H1 (cell line): ENCODE data around the gene SRGAP3. TPM values are rescaled to one million over a fixed set of nuclear protein-coding genes. Genes with fewer than 3 reads are reported as not detected.

Experiments used
- CTCF ChIA-PET: fragments of 300-600 bp; sonication (Branson Sonifier 250); formaldehyde crosslinking; loops from one replicate; lab custom pipeline; 2021; ENCODE audit not compliant: partially characterized antibody; lab: Charles Lee
- POLR2A ChIA-PET: fragments of 300-600 bp; sonication (Branson Sonifier 250); formaldehyde crosslinking; loops from one replicate; lab custom pipeline; 2021; ENCODE audit warnings: inconsistent platforms; ENCODE audit not compliant: partially characterized antibody; lab: Charles Lee
- DNase-seq, 2 experiments: peaks; one replicate each; pipeline versions ENCODE4 v3.0.0 to v3.0.0-alpha.2; 2010 to 2022; ENCODE audit warnings: low spot score in 2 of 2, low read depth in 1 of 2, mixed read lengths in 1 of 2
- FAIRE-seq: peaks from 2 replicates; lab custom pipeline; 2011; peaks lifted over from hg19 to GRCh38; lab: Jason Lieb, UNC
- H2AFZ ChIP-seq: 2 replicates; pipeline ENCODE4 v1.8.1; 2012; ENCODE audit warnings: low read length, inconsistent platforms
- H2AK5ac ChIP-seq: 2 replicates; pipeline ENCODE4 v1.6.1; 2013; ENCODE audit warnings: low read depth, low read length
- H2BK120ac ChIP-seq: replicated peaks from 2 replicates; pipeline ENCODE3; 2013; ENCODE audit warnings: low read depth, low read length, inconsistent platforms
- H2BK12ac ChIP-seq: 2 replicates; pipeline ENCODE4 v1.6.1; 2013; ENCODE audit warnings: low read depth, low read length
- H2BK15ac ChIP-seq: 2 replicates; pipeline ENCODE4 v1.6.1; 2013; ENCODE audit warnings: low read length
- H2BK20ac ChIP-seq: 2 replicates; pipeline ENCODE4 v1.6.1; 2013; ENCODE audit warnings: low read length
- H2BK5ac ChIP-seq: 2 replicates; pipeline ENCODE4 v1.6.1; 2013; ENCODE audit warnings: low read depth, low read length
- H3K14ac ChIP-seq: 2 replicates; pipeline ENCODE4 v1.6.1; 2013; ENCODE audit warnings: inconsistent platforms; ENCODE audit not compliant: insufficient read length
- H3K18ac ChIP-seq: 2 replicates; pipeline ENCODE4 v1.6.1; 2013; ENCODE audit warnings: low read length; ENCODE audit errors: extremely low read depth
- H3K23ac ChIP-seq: 2 replicates; pipeline ENCODE4 v1.6.1; 2013; ENCODE audit warnings: inconsistent platforms; ENCODE audit not compliant: insufficient read length
- H3K23me2 ChIP-seq: 2 replicates; pipeline ENCODE4 v1.6.1; 2013; ENCODE audit warnings: low read depth, low read length
- H3K27ac ChIP-seq: 2 replicates; pipeline ENCODE4 v1.6.1; 2011; ENCODE audit warnings: low read depth, low read length, inconsistent platforms
- H3K27me3 ChIP-seq, 4 experiments: replicated peaks in 1 of 4; 1 replicate in 1 of 4; 2 replicates in 3 of 4; pipeline versions ENCODE4 v1.6.1 to v1.8.1; 2011 to 2013; ENCODE audit warnings: low read length in 3 of 4, mild to moderate bottlenecking in 3 of 4, inconsistent platforms in 2 of 4, mixed read lengths in 2 of 4, moderate library complexity in 1 of 4; ENCODE audit not compliant: control insufficient read depth in 3 of 4, insufficient read depth in 3 of 4; ENCODE audit errors: extremely low read depth in 1 of 4
- H3K36me3 ChIP-seq, 4 experiments: 2 replicates each; pipeline versions ENCODE4 v1.6.1 to v1.8.1; 2011 to 2013; ENCODE audit warnings: mild to moderate bottlenecking in 4 of 4, low read length in 3 of 4, moderate library complexity in 2 of 4, control low read depth in 1 of 4, inconsistent platforms in 1 of 4; ENCODE audit not compliant: insufficient read depth in 4 of 4, control insufficient read depth in 2 of 4
- H3K4ac ChIP-seq: replicated peaks from 2 replicates; pipeline ENCODE3; 2013; ENCODE audit warnings: low read length, low read depth, mixed read lengths, inconsistent platforms; ENCODE audit not compliant: insufficient read length
- H3K4me1 ChIP-seq, 4 experiments: replicated peaks in 1 of 4; 1 replicate in 1 of 4; 2 replicates in 3 of 4; pipeline versions ENCODE4 v1.6.1 to v1.8.1; 2011 to 2013; ENCODE audit warnings: low read length in 3 of 4, inconsistent platforms in 2 of 4, mixed read lengths in 1 of 4; ENCODE audit not compliant: insufficient read depth in 4 of 4, control insufficient read depth in 3 of 4
- H3K4me2 ChIP-seq, 2 experiments: 2 replicates each; pipeline versions ENCODE4 v1.6.1 to v1.8.1; 2011 to 2013; ENCODE audit warnings: low read depth in 2 of 2, low read length in 2 of 2, control low read depth in 1 of 2, inconsistent platforms in 1 of 2, mild to moderate bottlenecking in 1 of 2; ENCODE audit not compliant: insufficient read depth in 1 of 2
- H3K4me3 ChIP-seq, 4 experiments: fragments of 200-600, 300-600 bp in 1 of 4; sonication (generic), shearing (Covaris generic), sonication (Bioruptor Twin) in 1 of 4; 2 replicates each; pipeline versions ENCODE4 v1.5.1 to v1.8.1; 2011 to 2016; ENCODE audit warnings: low read length in 4 of 4, low read depth in 3 of 4, control low read depth in 2 of 4, inconsistent platforms in 2 of 4, mild to moderate bottlenecking in 2 of 4, mixed read lengths in 1 of 4, moderate library complexity in 1 of 4; ENCODE audit not compliant: insufficient read depth in 2 of 4; ENCODE audit errors: extremely low read depth in 1 of 4
- H3K56ac ChIP-seq: replicated peaks from 2 replicates; pipeline ENCODE3; 2013; ENCODE audit warnings: low read depth, mild to moderate bottlenecking, mixed read lengths, low read length, inconsistent platforms; ENCODE audit not compliant: insufficient read length
- H3K79me1 ChIP-seq: 2 replicates; pipeline ENCODE4 v1.6.1; 2013; ENCODE audit warnings: low read depth, low read length, control low read depth
- H3K79me2 ChIP-seq, 2 experiments: 2 replicates each; pipeline versions ENCODE4 v1.6.1 to v1.8.1; 2012 to 2013; ENCODE audit warnings: low read length in 2 of 2, mild to moderate bottlenecking in 2 of 2, inconsistent platforms in 1 of 2; ENCODE audit not compliant: insufficient read depth in 2 of 2, control insufficient read depth in 1 of 2
- H3K9ac ChIP-seq, 4 experiments: replicated peaks in 1 of 4; 1 replicate in 1 of 4; 2 replicates in 3 of 4; pipeline versions ENCODE4 v1.6.1 to v1.8.1; 2011 to 2013; ENCODE audit warnings: low read depth in 3 of 4, low read length in 3 of 4, control low read depth in 2 of 4, mild to moderate bottlenecking in 2 of 4, moderate library complexity in 2 of 4, inconsistent platforms in 1 of 4; ENCODE audit errors: extremely low read depth in 1 of 4
- H3K9me3 ChIP-seq, 2 experiments: 2 replicates each; pipeline versions ENCODE4 v1.6.1 to v1.8.1; 2012 to 2013; ENCODE audit warnings: mild to moderate bottlenecking in 2 of 2, moderate library complexity in 2 of 2, control low read depth in 1 of 2, inconsistent platforms in 1 of 2, low read depth in 1 of 2, low read length in 1 of 2, mixed read lengths in 1 of 2; ENCODE audit not compliant: insufficient read depth in 2 of 2
- H4K20me1 ChIP-seq, 2 experiments: replicated peaks in 1 of 2; 2 replicates each; pipeline versions ENCODE3 to v1.8.1; 2011 to 2013; ENCODE audit warnings: inconsistent platforms in 2 of 2, low read length in 2 of 2, mild to moderate bottlenecking in 1 of 2; ENCODE audit not compliant: insufficient read depth in 2 of 2, control insufficient read depth in 1 of 2
- H4K5ac ChIP-seq: 2 replicates; pipeline ENCODE4 v1.6.1; 2013; ENCODE audit warnings: low read length, low read depth, mixed read lengths, inconsistent platforms; ENCODE audit not compliant: insufficient read length
- H4K8ac ChIP-seq: 2 replicates; pipeline ENCODE4 v1.8.0; 2013; ENCODE audit warnings: mild to moderate bottlenecking, moderate library complexity, low read length, inconsistent platforms; ENCODE audit not compliant: insufficient read depth; ENCODE audit errors: extremely low read depth
- H4K91ac ChIP-seq: replicated peaks from 2 replicates; pipeline ENCODE3; 2013; ENCODE audit warnings: low read length, mixed read lengths, inconsistent platforms; ENCODE audit not compliant: insufficient read length
- E2F6 ChIP-seq: IDR thresholded peaks from 2 replicates; pipeline ENCODE4 v1.6.1; 2012; ENCODE audit warnings: inconsistent platforms
- NRF1 ChIP-seq: IDR thresholded peaks from 2 replicates; pipeline ENCODE4 v1.6.1; 2011; ENCODE audit warnings: mild to moderate bottlenecking, low read depth, low read length, improper control_type of control experiment
- RXRA ChIP-seq: IDR thresholded peaks from 2 replicates; pipeline ENCODE4 v1.6.1; 2011; ENCODE audit warnings: low read depth, mild to moderate bottlenecking, low read length, moderate library complexity; ENCODE audit not compliant: insufficient read depth
- SUZ12 ChIP-seq: fragments of 200-600 bp; sonication (generic); IDR thresholded peaks from 2 replicates; pipeline ENCODE4 v1.6.1; 2012; ENCODE audit warnings: mild to moderate bottlenecking, inconsistent platforms, low read length, moderate library complexity, mixed read lengths
- YY1 ChIP-seq: IDR thresholded peaks from 2 replicates; pipeline ENCODE4 v1.6.1; 2011; ENCODE audit warnings: low read depth, mild to moderate bottlenecking, low read length
- ZNF274 ChIP-seq: IDR thresholded peaks from 2 replicates; pipeline ENCODE4 v1.7.0; 2012; ENCODE audit warnings: low read length, borderline replicate concordance; ENCODE audit errors: extremely low read depth
- WGBS, 2 experiments: shearing (Covaris generic) in 1 of 2; methylation state at CpG; one replicate each; pipeline versions ENCODE4 v1.1.6 to v1.1.7; 2013 to 2015; ENCODE audit warnings: low lambda C conversion rate in 2 of 2, mixed read lengths in 2 of 2, inconsistent platforms in 1 of 2, low coverage in 1 of 2, missing lambda C conversion rate in 1 of 2; ENCODE audit not compliant: insufficient replicate concordance in 2 of 2, insufficient coverage in 1 of 2, insufficient read length in 1 of 2; ENCODE audit errors: extremely low coverage in 1 of 2, missing lambda C conversion rate in 1 of 2; 5-methylcytosine and 5-hydroxymethylcytosine counted together
- polyA plus RNA-seq, 7 experiments: library from polyadenylated mRNA; depleted of rRNA in 3 of 7; stranded (reverse) in 5 of 7; unstranded in 2 of 7; fragments of >200 nt in 5 of 7; fragments of 200-250 nt in 2 of 7; gene quantifications; 1 replicate in 5 of 7; 2 replicates in 1 of 7; 4 replicates in 1 of 7; pipeline versions ENCODE4 v1.2.1 to v1.2.3, GENCODE V29; 2011 to 2013; ENCODE audit warnings: missing spikeins in 2 of 7, mixed read lengths in 2 of 7
- total RNA-seq: library from RNA; stranded (reverse); fragmentation: NEBNext Ultra II Directional; extraction: Animal tissue kit (Norgen Biotek cat#: 25700); gene quantifications from 2 replicates; pipeline ENCODE4 v1.2.1, GENCODE V29; 2021

The SRGAP3 gene
- total and polyA plus RNA-seq, 2 of the 8 experiments (the other 6 are each of a cell fraction or from before 2014, with no cell fraction given) = 5.8 to 11.4 TPM

DNA sequence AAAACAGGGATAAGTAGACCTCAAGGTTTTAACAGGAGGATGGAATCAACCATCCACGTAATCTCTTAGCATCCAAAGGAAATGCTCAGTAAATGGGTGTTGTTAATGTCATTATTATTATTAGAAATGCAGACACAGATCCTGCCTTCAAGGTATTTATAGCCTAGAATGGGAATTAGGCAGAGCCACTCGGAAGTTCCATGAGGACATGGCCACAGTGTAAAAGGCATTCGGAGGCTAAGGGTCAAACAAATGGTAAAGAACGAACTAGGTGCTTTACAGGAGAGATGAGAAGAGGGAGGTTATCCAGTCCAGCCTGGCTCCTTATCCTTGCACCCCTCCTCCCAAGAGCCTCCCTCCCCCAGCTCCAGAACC lies 65.0 kb downstream of the SRGAP3 start:
- no peak overlapping the region for H3K23ac ChIP-seq
- H3K27me3 ChIP-seq = no peaks in the 10 kb centered on the region
- H3K14ac ChIP-seq = no peak overlapping the region
- no peaks in the 10 kb centered on the region for H3K23me2 ChIP-seq
- H4K20me1 ChIP-seq = peaks cover 0 to 2% of the 10 kb centered on the region in 2 experiments
- H2AFZ ChIP-seq = no peak overlapping the region
- H2BK12ac ChIP-seq = no peak overlapping the region
- no peak overlapping the region for H2BK5ac ChIP-seq
- H3K79me2 ChIP-seq = no peaks in the 10 kb centered on the region
- H3K9me3 ChIP-seq = no peaks in the 10 kb centered on the region
- FAIRE-seq (no peak), DNase-seq (no peak)
- H4K91ac ChIP-seq = no peak overlapping the region
- no peaks in the 10 kb centered on the region for H3K79me1 ChIP-seq
- H3K18ac ChIP-seq = no peak overlapping the region; the same call in 1 of the 2 replicates
- TF ChIP-seq E2F6 (no peak), NRF1 (no peak), RXRA (no peak), ZNF274 (no peak), SUZ12 (no peak), YY1 (no peak)
- H2BK15ac ChIP-seq = no peak overlapping the region
- H3K27ac ChIP-seq = no peak overlapping the region
- ChIA-PET CTCF (interaction anchor here (1.9 to 2.3 kb wide), 2 partner anchors 65 to 197 kb away, joined by 6 to 8 read pairs; partner anchors contain the start of gene SRGAP3), POLR2A (no interaction called here)
- H2AK5ac ChIP-seq = no peak overlapping the region
- peaks cover 2 to 15% (median 11%) of the 10 kb centered on the region in 4 experiments; a peak in 5 of 7 replicates for H3K4me1 ChIP-seq
- H2BK20ac ChIP-seq = no peak overlapping the region
- peak overlapping the region; percentile 29 to 45; a peak in 2 of 4 replicates for H3K4me2 ChIP-seq
- H3K4me3 ChIP-seq = no peak overlapping the region
- H2BK120ac ChIP-seq = no peak overlapping the region
- no peaks in the 10 kb centered on the region for H3K36me3 ChIP-seq
- no peak overlapping the region for H4K8ac ChIP-seq
- H4K5ac ChIP-seq = no peak overlapping the region
- no peak overlapping the region for H3K4ac ChIP-seq
- 92% methylated on average over 4 of the region's 4 CpGs; no CpG with 5 or more reads in 1 of the 2 experiments for WGBS, 2 experiments
- no peak overlapping the region for H3K56ac ChIP-seq
- no peak overlapping the region for H3K9ac ChIP-seq
